Activated naive CD8-positive, alpha-beta T cell treated with anti-CD3 and anti-CD28 coated beads for 36 hours (primary cell): ENCODE measurements around the gene YY1. TPM values are rescaled to one million over a fixed set of nuclear protein-coding genes. Genes with fewer than 3 reads are reported as not detected.

ENCODE experiments used
- DNase-seq: peaks from one replicate; pipeline ENCODE4 v3.0.0; 2021
- H3K27ac Mint-ChIP-seq: one replicate; pipeline ENCODE4 v1.8.0; 2022; ENCODE audit warnings: mild to moderate bottlenecking, moderate library complexity, mixed read lengths
- H3K27me3 Mint-ChIP-seq: one replicate; pipeline ENCODE4 v1.8.0; 2022; ENCODE audit warnings: mild to moderate bottlenecking, mixed read lengths
- H3K36me3 Mint-ChIP-seq: one replicate; pipeline ENCODE4 v1.8.0; 2021; ENCODE audit warnings: mild to moderate bottlenecking, mixed read lengths
- H3K4me1 Mint-ChIP-seq: one replicate; pipeline ENCODE4 v1.8.0; 2021; ENCODE audit warnings: mixed read lengths
- H3K4me3 Mint-ChIP-seq: one replicate; pipeline ENCODE4 v1.8.0; 2022; ENCODE audit warnings: mild to moderate bottlenecking, moderate library complexity, mixed read lengths
- H3K9me3 Mint-ChIP-seq: one replicate; pipeline ENCODE4 v1.8.0; 2022; ENCODE audit warnings: mixed read lengths
- total RNA-seq, 2 experiments: library from RNA; stranded (reverse); gene quantifications; one replicate each; pipeline ENCODE4 v1.2.3, GENCODE V29; 2021

YY1 gene
- total RNA-seq, 2 experiments from 2014 or later, result 109 to 119 TPM

- no peaks in the 10 kb centered on the region for H3K27me3 Mint-ChIP-seq
- H3K36me3 Mint-ChIP-seq, result peaks cover 27% of the 10 kb centered on the region
- no peak overlapping the region for H3K27ac Mint-ChIP-seq
- no peak overlapping the region for H3K4me3 Mint-ChIP-seq
- H3K9me3 Mint-ChIP-seq, result no peaks in the 10 kb centered on the region
- no peak for DNase-seq
- H3K4me1 Mint-ChIP-seq, result no peaks in the 10 kb centered on the region
Measured at GRCh38 chr14:100332071-100332639, 93.2 kb downstream of the YY1 start.

Other genes starting within 250 kb of the YY1 start
- gene EVL, start 173.7 kb upstream of the YY1 start, total RNA-seq, result 100 to 1,000 TPM; 225 to 236 TPM
- gene DEGS2, start 79.5 kb upstream of the YY1 start, total RNA-seq, result 1 to 10 TPM; 1.6 to 1.8 TPM
- 1 to 10 TPM; 5.5 to 6.5 TPM for gene SLC25A29, start 67.3 kb downstream of the YY1 start, total RNA-seq
- not detected for gene SLC25A47, start 84.2 kb downstream of the YY1 start, total RNA-seq
- gene WDR25, start 137.3 kb downstream of the YY1 start, total RNA-seq, result 1 to 10 TPM; 7.9 to 9.0 TPM